GM18873 (cell line): ENCODE results near the gene TNFRSF8.
A peak's percentile ranks its signal among the peaks of the same experiment; 100 is the strongest.

Experiments
- ATAC-seq: cut with Tn5 transposase; IDR thresholded peaks from one replicate; pipeline ENCODE4 v1.9.1; 2021; ENCODE audit warnings: mild to moderate bottlenecking, moderate library complexity, moderate number of reproducible peaks; ENCODE audit not compliant: unreplicated experiment, low FRiP score

TNFRSF8 gene

DNA sequence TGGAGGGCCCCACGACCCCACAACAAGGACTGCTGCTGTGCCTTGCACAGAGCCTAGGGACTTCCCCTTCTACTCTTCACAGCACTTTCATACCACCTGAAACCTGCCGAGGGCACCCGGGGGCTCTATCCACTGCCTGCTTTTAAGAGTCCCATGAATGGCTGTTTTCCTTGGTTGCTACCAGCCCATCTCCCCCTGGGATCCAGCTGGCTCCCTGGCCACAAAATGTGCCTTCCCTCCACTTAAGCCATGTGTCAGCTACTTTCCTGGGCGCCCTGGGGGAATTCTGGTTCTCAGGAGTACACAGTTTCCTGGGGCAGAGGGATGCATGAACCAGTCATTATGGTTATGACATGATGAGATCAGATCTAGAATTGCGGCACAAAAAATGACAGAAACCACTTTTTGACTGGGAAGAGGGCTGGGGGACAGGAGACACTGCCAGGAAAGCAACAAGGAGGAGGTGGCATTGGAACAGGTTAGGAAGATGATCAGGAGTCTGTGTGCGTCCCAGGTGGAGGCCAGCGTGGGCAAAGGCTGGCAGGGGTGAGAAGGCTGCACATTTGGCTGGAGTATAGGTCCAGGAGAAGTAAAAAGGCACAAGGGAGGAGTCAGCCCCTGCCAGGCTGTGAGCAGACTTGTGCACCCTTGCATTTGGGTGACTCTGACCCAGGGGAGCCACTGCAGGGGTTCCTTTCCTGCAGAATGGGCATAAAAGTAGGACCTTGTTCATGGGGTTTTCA is 3.2 kb upstream of the TNFRSF8 start:
- no peak for ATAC-seq

DNA sequence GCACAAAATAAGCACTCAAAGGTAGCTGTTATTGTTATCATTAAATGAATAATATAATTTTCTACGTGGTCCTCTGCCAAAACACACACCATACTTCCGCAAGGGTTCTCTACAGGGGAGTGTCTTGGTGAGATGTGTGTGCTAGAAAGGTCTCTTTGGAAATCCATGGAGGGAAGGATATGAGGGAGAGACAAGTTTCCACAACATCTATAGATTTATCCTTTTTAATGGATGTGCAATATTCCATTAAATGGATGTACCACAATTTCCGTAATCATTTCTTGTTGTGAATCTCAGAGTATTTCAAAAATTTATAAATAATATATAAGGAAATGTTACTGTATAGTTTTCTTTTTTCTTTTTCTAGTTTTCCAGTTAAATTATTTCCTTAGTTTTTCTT is 2.6 kb upstream of the TNFRSF8 start:
- ATAC-seq, result no peak

DNA sequence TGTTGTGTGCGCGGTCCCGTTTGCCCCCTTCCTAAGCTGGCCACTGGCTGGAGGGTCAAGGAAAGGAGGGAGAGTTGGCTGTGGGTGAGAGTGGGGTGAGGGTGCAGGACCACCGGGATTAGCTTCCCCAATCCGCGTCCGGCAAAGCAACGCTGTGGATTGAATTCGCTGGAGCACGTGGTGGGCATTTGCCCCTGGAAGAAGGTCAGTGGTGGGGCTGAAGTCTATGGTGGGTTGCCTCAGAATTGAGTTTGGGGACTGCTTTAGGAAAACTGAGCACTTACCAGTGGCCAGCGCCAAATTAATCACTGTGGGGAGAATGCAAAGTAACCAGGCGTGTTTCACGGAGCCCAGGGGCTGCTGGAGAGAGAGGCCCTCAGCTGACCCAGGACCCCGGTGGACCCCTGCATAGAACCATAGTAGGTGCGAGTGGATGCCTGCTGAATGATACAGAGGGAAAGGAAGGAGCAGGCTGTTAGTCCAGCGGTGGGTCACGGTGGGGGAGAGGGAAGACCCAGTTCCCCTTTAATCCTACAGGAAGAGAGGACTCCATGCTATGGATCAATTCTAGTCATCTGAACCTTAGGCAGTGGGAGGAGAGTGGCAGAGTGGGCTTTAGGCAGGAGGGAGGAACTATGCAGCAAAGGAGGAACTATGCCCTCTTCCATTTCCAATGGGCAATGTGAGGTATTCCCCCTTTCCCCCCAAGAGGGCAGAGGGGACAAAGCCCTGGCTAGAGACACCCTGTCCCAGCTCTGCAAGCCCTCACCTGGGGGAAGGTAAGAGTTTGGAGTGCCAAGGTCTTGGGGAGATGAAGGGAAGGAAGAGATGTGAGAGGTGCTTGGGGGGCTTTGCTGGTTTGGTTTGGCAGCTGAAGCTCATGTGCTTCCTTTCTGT is 1.2 kb downstream of the TNFRSF8 start:
- ATAC-seq, result no peak

DNA sequence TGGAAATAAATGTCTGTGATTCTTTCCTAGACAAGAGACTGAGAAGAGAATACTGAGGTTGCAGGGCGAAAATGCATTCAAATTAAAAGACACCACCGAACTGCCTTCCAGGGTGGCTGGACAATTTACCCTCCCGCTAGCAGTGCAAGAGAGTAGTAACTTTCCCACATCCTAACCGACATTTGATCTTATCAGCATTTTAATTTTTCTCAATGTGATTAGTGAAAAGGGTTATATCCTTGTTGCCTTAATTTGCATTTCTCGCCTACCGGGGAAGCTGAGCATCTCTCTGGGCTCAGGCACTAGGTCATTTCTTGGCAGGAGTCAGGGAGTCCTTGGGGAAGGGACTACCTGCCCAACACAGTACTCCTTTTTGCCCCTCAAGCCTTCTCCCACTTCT is 2.8 kb downstream of the TNFRSF8 start:
- no peak for ATAC-seq

DNA sequence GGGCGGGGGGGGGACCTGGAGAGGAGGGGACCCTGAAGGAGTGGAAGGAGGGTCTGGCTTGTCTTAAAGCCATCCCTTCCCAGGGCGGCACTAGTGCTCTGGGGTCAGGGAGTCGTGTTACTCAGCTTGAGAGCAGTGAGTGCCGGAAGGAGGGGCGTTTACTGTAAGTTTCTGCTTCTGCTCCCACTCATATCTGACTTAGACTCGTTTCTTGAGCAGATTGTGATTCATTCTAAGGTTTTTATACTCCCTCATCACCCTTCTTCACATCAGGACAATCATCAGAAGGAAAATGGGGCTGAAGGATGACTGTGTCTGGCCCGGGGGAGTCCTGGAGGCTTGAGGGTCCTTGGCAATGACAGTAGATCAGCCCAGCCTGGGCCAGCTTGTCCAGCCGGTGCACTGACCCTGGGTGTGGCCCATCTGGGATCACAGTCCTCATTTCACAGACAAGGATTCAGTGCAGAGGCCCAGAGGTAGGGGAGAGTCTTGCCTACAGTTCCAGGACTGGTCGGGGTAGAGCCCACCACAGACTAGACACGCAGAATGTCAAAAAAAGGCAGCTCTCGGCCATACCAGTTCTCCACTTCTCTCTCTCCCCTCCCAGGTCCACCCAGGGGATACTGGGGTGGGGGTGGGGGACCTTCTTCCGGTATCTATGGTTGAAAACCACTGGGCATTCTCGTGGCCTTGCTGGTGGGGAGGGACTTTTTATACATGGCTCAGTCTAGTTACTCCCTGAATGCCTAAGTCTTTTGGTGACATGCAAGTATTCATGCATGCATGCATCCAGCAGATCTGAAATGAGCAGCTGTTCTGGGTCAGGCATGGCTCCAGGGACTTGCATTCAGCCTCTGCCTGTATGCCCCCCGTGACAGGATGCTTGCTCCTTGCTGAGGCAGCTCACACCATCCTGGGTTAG is 5.1 kb downstream of the TNFRSF8 start:
- ATAC-seq, result no peak

DNA sequence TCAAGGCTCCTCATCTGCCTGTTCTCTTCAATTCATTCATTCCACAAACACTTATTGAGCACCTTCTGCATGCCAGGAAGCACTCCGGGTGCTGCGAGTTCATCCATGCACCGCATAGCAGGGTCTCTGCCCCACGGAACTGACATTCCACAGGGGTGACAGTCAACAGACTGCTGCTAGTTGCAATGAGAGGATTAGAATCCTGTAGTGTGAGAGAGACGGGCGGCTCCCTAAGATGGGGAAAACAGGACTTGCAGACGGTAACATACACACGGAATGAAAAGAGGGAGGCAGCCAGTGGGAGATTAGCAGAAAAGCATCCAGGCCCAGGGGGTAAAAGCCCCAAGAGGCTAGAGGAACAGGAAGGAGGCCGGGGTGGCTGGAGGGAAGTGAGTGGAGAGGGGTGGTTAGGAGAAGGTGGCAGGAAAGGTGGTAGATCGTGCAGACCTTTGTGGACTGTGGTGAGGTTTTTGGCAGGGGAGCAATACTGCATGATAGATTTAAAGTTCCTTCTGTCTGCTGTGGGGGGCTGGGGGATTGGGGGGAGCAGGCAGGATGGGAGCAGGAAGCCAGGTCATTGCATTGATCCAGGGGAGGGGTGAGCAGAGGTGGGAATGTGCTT is 6.6 kb downstream of the TNFRSF8 start:
- no peak for ATAC-seq

DNA sequence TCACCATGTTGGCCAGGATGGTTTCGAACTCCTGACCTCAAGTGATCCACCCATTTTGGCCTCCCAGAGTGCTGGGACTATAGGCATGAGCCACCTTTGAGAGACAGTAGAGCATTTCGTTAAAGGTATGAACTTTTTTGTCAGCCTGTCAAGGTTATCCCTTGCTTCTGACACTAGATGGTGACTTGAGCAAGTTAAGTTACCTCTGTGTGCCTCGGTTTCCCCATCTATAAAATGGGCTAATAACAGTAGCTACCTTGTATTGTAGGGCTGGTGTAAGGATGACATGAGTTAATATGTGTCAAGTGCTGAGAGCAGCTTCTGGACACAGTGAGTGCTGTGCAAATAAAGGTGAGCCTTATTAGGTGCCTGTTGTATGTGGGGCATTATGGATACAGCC is 8.8 kb downstream of the TNFRSF8 start:
- ATAC-seq, result no peak

DNA sequence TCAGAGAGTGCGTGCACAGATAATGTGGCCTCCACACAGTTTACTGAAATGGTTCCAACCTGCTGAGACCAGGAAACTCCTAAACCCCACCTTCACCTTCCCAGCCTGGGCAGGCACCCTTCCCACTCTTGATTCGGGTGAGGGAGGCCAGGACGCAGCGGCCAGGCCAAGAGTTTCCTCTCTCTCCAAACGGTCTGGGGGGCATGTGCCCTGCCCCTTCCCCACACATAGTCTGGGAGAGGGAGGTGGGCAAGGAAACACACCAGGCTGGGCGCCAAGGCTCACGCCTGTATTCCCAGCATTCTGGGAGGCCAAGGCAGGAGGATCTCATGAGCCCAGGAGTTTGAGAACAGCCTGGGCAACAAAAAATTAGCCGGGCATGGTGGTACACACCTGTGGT is 9.6 kb downstream of the TNFRSF8 start:
- no peak for ATAC-seq

DNA sequence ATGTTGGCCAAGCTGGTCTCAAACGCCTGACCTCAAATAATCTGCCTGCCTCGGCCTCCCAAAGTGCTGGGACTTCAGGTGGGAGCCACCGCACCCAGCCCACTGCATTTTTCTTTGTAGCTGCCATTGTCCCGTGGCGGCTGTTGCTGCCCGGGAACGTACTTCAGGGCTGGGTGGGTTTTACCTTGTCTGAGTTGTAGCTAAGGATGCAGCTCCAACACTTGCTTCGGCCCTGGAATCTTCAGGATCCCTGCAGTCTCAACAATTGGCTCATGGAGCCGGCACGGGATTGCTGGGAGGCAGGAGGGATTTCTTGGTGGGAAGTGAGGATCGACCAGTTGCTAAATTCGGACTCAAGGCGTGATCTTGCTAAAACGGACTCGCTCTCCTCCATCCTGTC is 10.7 kb downstream of the TNFRSF8 start:
- no peak for ATAC-seq

DNA sequence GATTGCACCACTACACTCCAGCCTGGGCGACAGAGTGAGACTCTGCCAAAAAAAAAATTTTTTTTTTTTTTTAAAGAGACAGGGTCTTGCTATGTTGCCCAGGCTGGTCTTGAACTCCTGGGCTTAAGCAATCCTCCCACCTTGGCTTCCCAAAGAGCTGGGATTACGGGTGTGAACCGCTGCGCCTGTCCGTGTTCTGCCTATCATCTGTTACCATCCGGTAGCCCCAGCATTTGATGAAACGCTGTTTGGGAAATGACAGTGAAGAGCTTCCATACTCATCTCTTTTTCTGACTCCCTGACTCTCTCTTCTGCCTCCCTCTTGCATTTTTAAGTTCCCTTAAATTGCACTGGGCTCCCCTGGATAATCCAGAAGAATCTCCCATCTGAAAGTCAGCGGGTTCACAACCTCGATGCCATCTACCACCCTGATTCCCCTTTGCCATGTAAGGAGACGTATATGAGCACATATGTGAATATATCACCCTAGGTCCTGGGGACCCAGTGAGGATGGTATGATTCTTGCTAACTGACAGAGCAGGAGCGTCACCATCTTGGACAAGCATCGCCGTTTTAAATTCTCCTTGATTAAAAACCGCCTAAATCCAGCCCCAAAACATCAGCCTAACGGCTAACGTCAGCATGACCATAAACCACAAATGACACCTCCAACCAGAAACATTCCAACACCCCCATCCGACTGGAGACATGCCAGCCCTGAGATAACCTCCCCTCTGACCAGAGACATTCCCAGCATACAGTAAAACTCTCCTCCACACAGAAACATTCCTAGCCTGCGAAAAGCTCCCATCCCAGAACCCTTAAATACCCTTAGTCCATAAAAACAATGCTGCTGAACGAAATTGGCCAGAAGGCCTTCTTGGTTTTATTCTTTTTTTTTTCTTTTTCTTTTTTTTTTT is 12.4 kb downstream of the TNFRSF8 start:
- ATAC-seq, result no peak

DNA sequence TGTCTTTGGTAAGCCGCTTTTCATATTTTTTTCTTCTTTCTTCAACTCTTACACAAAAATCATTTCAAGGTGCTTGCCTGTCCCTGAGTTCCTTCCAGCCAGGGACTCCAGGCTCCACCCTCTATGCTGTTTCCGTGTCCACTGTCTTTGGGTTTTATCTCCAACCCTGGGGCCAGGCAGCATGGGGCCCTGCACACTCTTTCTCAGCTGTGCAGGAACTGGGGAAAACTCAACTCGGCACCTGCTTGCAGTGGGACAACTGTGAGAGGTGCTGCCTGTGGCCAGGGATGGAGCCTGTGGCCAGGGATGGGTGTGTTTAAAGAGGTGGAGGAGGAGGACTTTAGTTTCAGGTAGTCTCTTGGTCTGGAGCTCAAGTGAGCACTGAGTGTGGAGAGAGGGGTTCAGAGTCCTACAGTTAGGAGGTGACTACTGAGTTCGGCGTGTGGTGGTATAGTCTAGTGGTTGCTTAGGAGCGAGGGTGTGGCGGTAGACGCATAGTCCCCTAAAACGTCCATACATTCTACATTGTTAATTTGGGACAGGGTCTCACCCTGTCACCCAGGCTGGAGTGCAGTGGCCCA is 13.4 kb downstream of the TNFRSF8 start:
- ATAC-seq, result no peak

DNA sequence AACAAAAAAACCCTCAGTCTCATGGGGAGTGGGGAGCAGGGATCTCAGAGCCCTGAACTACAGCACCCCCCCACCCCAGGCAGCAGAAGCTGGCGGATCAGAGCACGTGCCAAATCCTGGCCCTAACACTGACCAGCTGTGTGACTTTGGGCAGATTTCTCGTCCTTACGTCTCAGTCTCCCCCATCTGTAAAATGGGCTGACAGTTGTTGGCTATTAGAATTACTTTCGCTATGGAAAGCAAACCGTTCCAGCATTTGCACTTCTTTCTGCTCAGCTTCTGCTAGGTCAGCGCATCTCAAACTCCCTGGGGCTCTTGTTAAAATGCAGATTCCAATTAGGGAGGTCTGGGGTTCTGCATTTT is 15.5 kb downstream of the TNFRSF8 start:
- no peak for ATAC-seq

DNA sequence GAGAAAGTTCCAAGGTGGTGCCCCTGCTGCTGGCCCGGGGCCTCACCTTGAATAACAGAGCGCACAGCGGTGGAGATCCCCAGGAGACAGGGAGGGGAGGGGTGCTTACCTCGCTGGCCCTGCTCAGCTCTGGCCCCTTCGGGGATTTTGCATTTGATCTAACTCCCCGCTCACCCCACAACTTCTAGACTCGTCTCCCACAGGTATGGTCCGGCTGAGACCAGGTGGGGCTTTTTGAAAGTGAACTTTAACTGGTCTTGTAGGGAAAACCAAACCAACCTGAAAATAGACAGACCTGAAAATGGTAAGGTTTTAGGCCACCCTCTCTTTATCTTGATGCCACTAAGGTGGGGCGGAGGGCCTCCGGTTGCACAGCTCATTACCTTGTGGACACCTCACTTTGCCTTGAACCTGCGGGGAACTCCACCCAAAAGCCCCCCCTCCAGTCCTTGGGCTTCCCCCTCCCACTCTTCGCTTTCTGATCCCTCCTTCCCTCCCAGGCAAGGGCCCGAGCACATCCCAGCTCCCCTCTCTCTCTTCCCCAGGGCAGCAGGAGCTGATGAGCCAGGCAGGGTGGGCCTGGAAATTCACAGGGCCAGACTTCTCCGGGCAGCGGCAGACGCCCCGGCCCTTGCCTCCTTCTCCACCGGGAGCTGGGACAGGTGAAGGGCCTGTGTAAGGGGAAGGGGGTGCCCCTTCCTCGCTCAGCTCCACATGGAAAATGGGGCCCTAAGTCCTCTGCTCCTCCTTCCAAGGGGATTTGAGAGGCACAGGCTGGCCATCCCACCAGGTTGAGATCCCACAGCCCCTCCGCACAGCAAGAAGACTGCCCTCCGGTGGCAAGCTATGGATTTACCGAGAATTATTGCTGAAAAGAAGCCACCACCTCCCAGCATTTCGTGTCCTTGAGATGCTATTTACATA is 16.1 kb downstream of the TNFRSF8 start:
- peak; percentile 41 for ATAC-seq

DNA sequence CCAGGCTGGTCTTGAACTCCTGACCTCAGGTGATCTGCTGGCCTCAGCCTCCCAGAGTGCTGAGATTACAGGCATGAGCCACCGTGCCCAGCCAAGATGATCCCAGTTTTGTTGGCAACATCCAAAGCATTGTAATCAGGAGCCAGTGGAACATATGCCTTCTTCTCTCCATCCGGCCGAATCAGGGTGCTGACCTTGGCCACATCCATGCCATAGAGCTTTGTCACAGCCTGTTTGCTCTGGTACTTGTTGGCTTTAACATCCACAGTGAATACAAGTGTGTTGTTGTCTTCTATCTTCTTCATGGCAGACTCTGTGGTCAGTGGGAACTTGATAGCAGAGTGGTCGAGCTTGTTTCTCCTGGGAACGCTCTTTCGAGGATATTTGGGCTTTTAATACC is 17.1 kb downstream of the TNFRSF8 start:
- ATAC-seq, result no peak

DNA sequence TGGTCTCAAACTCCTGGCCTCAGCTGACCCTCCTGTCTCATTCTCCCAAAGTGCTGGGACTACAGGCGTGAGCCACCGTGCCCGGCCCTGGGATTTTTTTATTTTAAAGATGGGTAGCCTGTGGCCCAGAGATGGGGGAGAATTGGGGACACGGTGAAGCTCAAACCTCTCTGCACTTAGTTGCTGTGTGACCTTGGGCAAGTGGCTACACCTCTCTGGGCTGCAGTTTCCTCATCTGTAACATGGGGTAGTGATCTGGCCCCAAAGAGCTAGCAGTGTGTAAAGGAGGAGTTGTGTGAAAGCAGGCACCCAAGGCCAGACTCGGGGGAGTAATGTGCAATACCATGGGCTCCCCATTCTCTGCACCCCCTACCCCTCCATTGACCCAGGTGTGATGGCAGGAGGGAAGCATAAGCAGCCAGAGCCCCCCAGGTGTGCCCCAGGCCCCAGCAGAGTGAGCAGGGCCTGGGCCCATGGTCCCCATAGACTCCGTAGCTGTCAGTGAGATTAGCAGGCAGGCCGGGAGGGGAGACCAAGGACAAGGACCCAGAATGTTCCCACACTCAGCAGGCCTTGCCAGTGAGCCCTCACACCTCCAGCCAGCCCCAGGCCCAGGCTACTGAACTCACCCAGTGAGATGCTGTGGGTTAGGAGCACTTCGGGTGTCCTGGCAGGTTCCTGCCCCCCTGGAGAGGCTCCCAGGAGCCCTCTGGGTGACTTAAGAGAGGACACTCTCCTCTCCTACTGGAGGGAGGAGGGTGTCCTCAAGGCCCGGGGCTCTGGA is 17.9 kb downstream of the TNFRSF8 start:
- no peak for ATAC-seq

DNA sequence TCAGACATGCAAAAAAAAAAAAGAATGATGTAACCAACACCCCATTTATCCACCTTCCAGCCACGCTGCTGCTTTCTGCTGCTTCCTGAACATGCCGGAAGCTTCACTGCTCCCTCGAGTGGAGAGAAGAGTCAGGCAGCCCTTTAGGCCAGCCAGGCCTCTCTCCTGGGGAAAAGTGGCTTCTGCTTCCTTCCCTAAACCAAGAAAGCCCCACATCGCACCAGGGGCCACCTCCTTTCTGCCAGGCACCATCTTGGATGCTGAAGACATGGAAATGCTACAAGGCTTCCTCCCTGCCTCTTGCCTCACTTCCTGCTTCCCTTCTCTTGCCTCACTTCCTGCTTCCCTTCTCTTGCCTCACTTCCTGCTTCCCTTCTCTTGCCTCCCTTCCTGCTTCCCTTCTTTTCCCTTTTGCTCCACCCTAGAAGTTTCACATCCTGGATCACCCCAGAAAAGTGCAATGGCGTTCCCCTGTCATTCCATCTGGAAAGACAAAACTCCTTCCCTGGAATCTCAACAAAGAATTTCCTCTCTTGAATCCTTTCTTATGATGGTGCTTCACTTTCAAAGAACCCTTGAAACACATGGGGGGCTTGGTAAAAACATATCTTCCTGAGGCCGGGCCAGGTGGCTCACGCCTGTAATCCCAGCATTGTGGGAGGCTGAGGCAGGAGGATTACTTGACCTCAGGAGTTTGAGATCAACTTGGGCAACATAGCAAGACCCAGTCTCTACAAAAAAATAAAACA is 18.7 kb downstream of the TNFRSF8 start:
- no peak for ATAC-seq

DNA sequence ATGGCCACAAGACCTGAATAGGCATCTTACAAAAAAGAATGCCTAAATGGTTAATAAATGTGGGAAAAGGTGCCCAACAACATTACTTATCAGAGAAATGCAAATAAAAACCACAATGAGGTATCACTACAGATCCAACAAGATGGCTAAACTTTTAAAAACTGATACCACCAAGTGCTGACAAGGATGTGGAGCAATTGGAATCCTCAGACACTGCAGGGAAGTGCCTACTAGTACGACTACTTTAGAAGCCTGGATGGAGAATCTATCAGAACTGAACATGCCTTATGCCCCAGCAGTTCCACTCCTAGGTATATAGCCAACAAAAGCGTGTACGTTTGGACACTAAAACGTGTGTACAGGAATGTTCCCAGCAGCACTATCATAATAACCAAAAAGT is 19.9 kb downstream of the TNFRSF8 start:
- ATAC-seq, result no peak
